OCI-LY1 (cell line): Measurements from ENCODE around the gene OR51B5.

Experiments used
- EZH2 ChIP-seq: fragments of 200-600 bp; sonication (generic), shearing (Covaris generic); IDR thresholded peaks from 2 replicates; pipeline ENCODE4 v1.8.0; 2017; ENCODE audit warnings: borderline replicate concordance, mixed run types, mild to moderate bottlenecking, antibody characterized with exemption, low read length, moderate library complexity, mixed read lengths
- TF ChIP-seq, protein P1 (sequence below): fragments of 200-600 bp; sonication (generic), shearing (Covaris generic); IDR thresholded peaks from 2 replicates; pipeline ENCODE4 v1.5.1; 2017; ENCODE audit warnings: mild to moderate bottlenecking, antibody characterized with exemption, low read length, moderate library complexity, mixed read lengths

DNA sequence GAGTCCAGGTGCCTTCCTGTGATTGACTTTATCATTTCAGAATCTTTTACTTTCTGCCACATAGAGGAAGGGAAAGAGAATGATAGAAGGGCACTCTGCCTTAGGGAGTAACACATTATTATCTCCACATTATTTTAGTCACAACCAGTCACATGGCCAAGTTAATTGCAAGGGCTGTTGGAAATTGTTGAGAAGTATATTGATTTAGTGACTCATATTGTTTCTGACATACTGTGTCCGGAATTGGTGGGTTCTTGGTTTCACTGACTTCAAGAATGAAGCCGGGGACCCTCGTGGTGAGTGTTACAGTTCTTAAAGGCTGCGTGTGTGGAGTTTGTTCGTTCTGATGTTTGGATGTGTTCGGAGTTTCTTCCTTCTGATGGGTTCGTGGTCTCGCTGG, 50.3 kb downstream of the OR51B5 start:
- TF ChIP-seq, protein P1, sequence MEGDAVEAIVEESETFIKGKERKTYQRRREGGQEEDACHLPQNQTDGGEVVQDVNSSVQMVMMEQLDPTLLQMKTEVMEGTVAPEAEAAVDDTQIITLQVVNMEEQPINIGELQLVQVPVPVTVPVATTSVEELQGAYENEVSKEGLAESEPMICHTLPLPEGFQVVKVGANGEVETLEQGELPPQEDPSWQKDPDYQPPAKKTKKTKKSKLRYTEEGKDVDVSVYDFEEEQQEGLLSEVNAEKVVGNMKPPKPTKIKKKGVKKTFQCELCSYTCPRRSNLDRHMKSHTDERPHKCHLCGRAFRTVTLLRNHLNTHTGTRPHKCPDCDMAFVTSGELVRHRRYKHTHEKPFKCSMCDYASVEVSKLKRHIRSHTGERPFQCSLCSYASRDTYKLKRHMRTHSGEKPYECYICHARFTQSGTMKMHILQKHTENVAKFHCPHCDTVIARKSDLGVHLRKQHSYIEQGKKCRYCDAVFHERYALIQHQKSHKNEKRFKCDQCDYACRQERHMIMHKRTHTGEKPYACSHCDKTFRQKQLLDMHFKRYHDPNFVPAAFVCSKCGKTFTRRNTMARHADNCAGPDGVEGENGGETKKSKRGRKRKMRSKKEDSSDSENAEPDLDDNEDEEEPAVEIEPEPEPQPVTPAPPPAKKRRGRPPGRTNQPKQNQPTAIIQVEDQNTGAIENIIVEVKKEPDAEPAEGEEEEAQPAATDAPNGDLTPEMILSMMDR, result no peak
- TF ChIP-seq EZH2, result no peak
